HEK293 (cell line): ENCODE data around the gene MRPL28.

Source experiments
- ZBTB7A ChIP-seq: fragments of 450-650 bp; formaldehyde crosslinking; IDR thresholded peaks from 2 replicates; pipeline ENCODE4 v1.5.1; 2016; ENCODE audit warnings: low read depth, missing biosample characterization, missing genetic modification characterization
- ZNF138 ChIP-seq: fragments of 450-650 bp; formaldehyde crosslinking; IDR thresholded peaks from 2 replicates; pipeline ENCODE4 v1.5.1; 2016; ENCODE audit warnings: missing biosample characterization, missing genetic modification characterization, borderline replicate concordance
- ZNF146 ChIP-seq: fragments of 450-650 bp; formaldehyde crosslinking; IDR thresholded peaks from 2 replicates; pipeline ENCODE4 v1.5.1; 2016; ENCODE audit warnings: missing biosample characterization, missing genetic modification characterization
- ZNF24 ChIP-seq: fragments of 450-650 bp; formaldehyde crosslinking; IDR thresholded peaks from 2 replicates; pipeline ENCODE4 v1.5.1; 2016; ENCODE audit warnings: missing biosample characterization, missing genetic modification characterization
- ZNF600 ChIP-seq: fragments of 450-650 bp; formaldehyde crosslinking; IDR thresholded peaks from 2 replicates; pipeline ENCODE4 v1.5.1; 2016; ENCODE audit warnings: missing biosample characterization, missing genetic modification characterization
- ZNF623 ChIP-seq: fragments of 450-650 bp; formaldehyde crosslinking; IDR thresholded peaks from 2 replicates; pipeline ENCODE4 v1.5.1; 2016; ENCODE audit warnings: missing biosample characterization, missing genetic modification characterization
- TF ChIP-seq, protein P1 (sequence below): fragments of 450-650 bp; formaldehyde crosslinking; IDR thresholded peaks from 2 replicates; pipeline ENCODE4 v1.5.1; 2016; ENCODE audit warnings: missing biosample characterization, missing genetic modification characterization
- TF ChIP-seq, protein P2 (sequence below): fragments of 450-650 bp; formaldehyde crosslinking; IDR thresholded peaks from 2 replicates; pipeline ENCODE4 v1.5.1; 2016; ENCODE audit warnings: missing biosample characterization, missing genetic modification characterization

DNA sequence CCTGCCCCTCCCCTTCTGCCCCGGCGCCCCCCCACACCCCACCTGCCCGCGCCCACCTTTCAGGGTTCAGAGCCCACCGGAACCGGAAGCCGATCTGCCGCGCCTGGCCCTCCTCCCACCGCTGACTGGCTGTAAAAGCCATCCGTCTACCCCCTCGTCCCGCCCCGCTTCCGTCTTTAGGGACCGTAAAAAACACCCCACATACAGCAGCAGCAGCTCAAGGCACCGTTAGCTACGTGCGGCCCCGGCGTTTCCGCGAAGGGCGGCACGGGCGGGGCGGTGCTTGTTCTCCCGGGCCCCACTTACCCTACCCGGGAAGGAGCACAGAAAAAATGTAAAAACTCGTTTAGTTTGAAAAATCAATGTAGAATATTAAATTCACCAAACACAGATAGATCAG lies at the start of gene MRPL28:
- TF ChIP-seq ZNF600 (tag by site-specific recombination) (no peak), ZNF138 (tag by site-specific recombination) (no peak), ZNF146 (tag by site-specific recombination) (no peak), ZNF24 (tag by site-specific recombination) (no peak), ZBTB7A (tag by site-specific recombination) (no peak), ZNF623 (tag by site-specific recombination) (no peak)
- TF ChIP-seq, protein P1, sequence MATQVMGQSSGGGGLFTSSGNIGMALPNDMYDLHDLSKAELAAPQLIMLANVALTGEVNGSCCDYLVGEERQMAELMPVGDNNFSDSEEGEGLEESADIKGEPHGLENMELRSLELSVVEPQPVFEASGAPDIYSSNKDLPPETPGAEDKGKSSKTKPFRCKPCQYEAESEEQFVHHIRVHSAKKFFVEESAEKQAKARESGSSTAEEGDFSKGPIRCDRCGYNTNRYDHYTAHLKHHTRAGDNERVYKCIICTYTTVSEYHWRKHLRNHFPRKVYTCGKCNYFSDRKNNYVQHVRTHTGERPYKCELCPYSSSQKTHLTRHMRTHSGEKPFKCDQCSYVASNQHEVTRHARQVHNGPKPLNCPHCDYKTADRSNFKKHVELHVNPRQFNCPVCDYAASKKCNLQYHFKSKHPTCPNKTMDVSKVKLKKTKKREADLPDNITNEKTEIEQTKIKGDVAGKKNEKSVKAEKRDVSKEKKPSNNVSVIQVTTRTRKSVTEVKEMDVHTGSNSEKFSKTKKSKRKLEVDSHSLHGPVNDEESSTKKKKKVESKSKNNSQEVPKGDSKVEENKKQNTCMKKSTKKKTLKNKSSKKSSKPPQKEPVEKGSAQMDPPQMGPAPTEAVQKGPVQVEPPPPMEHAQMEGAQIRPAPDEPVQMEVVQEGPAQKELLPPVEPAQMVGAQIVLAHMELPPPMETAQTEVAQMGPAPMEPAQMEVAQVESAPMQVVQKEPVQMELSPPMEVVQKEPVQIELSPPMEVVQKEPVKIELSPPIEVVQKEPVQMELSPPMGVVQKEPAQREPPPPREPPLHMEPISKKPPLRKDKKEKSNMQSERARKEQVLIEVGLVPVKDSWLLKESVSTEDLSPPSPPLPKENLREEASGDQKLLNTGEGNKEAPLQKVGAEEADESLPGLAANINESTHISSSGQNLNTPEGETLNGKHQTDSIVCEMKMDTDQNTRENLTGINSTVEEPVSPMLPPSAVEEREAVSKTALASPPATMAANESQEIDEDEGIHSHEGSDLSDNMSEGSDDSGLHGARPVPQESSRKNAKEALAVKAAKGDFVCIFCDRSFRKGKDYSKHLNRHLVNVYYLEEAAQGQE (tag by site-specific recombination): no peak
- TF ChIP-seq, protein P2, sequence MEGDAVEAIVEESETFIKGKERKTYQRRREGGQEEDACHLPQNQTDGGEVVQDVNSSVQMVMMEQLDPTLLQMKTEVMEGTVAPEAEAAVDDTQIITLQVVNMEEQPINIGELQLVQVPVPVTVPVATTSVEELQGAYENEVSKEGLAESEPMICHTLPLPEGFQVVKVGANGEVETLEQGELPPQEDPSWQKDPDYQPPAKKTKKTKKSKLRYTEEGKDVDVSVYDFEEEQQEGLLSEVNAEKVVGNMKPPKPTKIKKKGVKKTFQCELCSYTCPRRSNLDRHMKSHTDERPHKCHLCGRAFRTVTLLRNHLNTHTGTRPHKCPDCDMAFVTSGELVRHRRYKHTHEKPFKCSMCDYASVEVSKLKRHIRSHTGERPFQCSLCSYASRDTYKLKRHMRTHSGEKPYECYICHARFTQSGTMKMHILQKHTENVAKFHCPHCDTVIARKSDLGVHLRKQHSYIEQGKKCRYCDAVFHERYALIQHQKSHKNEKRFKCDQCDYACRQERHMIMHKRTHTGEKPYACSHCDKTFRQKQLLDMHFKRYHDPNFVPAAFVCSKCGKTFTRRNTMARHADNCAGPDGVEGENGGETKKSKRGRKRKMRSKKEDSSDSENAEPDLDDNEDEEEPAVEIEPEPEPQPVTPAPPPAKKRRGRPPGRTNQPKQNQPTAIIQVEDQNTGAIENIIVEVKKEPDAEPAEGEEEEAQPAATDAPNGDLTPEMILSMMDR (tag by site-specific recombination): no peak
